Effector memory CD4-positive, alpha-beta T cell (primary cell): Measurements from ENCODE around the gene RAD21L1.
"Not testable (repeated sequence)": the region's sequence is repeated elsewhere in the genome, so short reads cannot be mapped to it uniquely, and the experiment has no call there.

ENCODE experiments used
- DNase-seq, 3 donors: peaks; one replicate each; pipeline ENCODE4 v3.0.0-alpha.2; 2020
- H3K27ac ChIP-seq: 2 replicates; pipeline ENCODE4 v1.7.0; 2013; ENCODE audit warnings: mild to moderate bottlenecking, low read length, moderate library complexity; ENCODE audit not compliant: insufficient read depth, poor library complexity, severe bottlenecking
- H3K27me3 ChIP-seq: replicated peaks from 2 replicates; pipeline ENCODE4 v1.7.0; 2013; ENCODE audit warnings: mild to moderate bottlenecking, low read length; ENCODE audit not compliant: insufficient read depth, control insufficient read depth, poor library complexity, severe bottlenecking
- H3K36me3 ChIP-seq: 2 replicates; pipeline ENCODE4 v1.7.0; 2013; ENCODE audit warnings: mild to moderate bottlenecking, low read length, moderate library complexity; ENCODE audit not compliant: control insufficient read depth, insufficient read depth
- H3K4me1 ChIP-seq: 2 replicates; pipeline ENCODE4 v1.7.0; 2013; ENCODE audit warnings: low read length, mild to moderate bottlenecking; ENCODE audit not compliant: control insufficient read depth, insufficient read depth, poor library complexity, severe bottlenecking
- H3K4me3 ChIP-seq: 2 replicates; pipeline ENCODE4 v1.7.0; 2013; ENCODE audit warnings: low read length, low read depth, mild to moderate bottlenecking; ENCODE audit not compliant: insufficient read depth, poor library complexity, severe bottlenecking
- H3K9me3 ChIP-seq: 2 replicates; pipeline ENCODE4 v1.7.0; 2013; ENCODE audit warnings: mild to moderate bottlenecking, low read length, moderate library complexity; ENCODE audit not compliant: control insufficient read depth

The RAD21L1 gene

GRCh38 chr20:1207293-1207878 lies 18.5 kb upstream of the RAD21L1 start:
- Histone ChIP-seq H3K9me3 (no peaks in the 10 kb centered on the region), H3K27ac (no peak overlapping the region), H3K27me3 (no peaks in the 10 kb centered on the region), H3K4me3 (no peak overlapping the region), H3K36me3 (no peaks in the 10 kb centered on the region), H3K4me1 (no peaks in the 10 kb centered on the region)
- no peak for DNase-seq

- Histone ChIP-seq H3K27ac (no peak overlapping the region), H3K27me3 (no peaks in the 10 kb centered on the region), H3K4me3 (no peak overlapping the region), H3K4me1 (peaks cover 2% of the 10 kb centered on the region), H3K36me3 (no peaks in the 10 kb centered on the region), H3K9me3 (no peaks in the 10 kb centered on the region)
- no peak for DNase-seq
These were observed 16.1 kb upstream of the RAD21L1 start for GRCh38 chr20:1209447-1210387.

GRCh38 chr20:1210501-1210900 lies 15.3 kb upstream of the RAD21L1 start:
- no peak for DNase-seq
- Histone ChIP-seq H3K4me3 (no peak overlapping the region), H3K27me3 (no peaks in the 10 kb centered on the region), H3K9me3 (no peaks in the 10 kb centered on the region), H3K4me1 (peaks cover 2% of the 10 kb centered on the region), H3K36me3 (no peaks in the 10 kb centered on the region), H3K27ac (no peak overlapping the region)

GRCh38 chr20:1212023-1212422 lies 13.8 kb upstream of the RAD21L1 start:
- Histone ChIP-seq H3K9me3 (no peaks in the 10 kb centered on the region), H3K27me3 (no peaks in the 10 kb centered on the region), H3K4me1 (peaks cover 2% of the 10 kb centered on the region), H3K4me3 (no peak overlapping the region), H3K36me3 (no peaks in the 10 kb centered on the region), H3K27ac (no peak overlapping the region)
- DNase-seq: no peak

- peaks cover 2% of the 10 kb centered on the region for H3K4me1 ChIP-seq
- no peaks in the 10 kb centered on the region for H3K27me3 ChIP-seq
- no peak overlapping the region for H3K27ac ChIP-seq
- H3K36me3 ChIP-seq: no peaks in the 10 kb centered on the region
- H3K4me3 ChIP-seq: no peak overlapping the region
- DNase-seq: peak; percentile 20 to 44 (median 33)
- no peaks in the 10 kb centered on the region for H3K9me3 ChIP-seq
These were observed 13.0 kb upstream of the RAD21L1 start for GRCh38 chr20:1212607-1213396.

GRCh38 chr20:1214838-1215261 lies 11.0 kb upstream of the RAD21L1 start:
- Histone ChIP-seq H3K27ac (no peak overlapping the region), H3K4me3 (no peak overlapping the region), H3K27me3 (no peaks in the 10 kb centered on the region), H3K4me1 (peaks cover 2% of the 10 kb centered on the region), H3K9me3 (no peaks in the 10 kb centered on the region), H3K36me3 (no peaks in the 10 kb centered on the region)
- no peak for DNase-seq

GRCh38 chr20:1215386-1216170 lies 10.3 kb upstream of the RAD21L1 start:
- Histone ChIP-seq H3K36me3 (no peaks in the 10 kb centered on the region), H3K27me3 (no peaks in the 10 kb centered on the region), H3K4me1 (peaks cover 2% of the 10 kb centered on the region), H3K9me3 (no peaks in the 10 kb centered on the region), H3K4me3 (no peak overlapping the region), H3K27ac (no peak overlapping the region)
- no peak for DNase-seq

GRCh38 chr20:1216527-1217427 lies 9.1 kb upstream of the RAD21L1 start:
- not testable (repeated sequence) for H3K27ac ChIP-seq, H3K36me3 ChIP-seq, H3K27me3 ChIP-seq, H3K9me3 ChIP-seq, H3K4me3 ChIP-seq, H3K4me1 ChIP-seq, DNase-seq

- not testable (repeated sequence) for H3K27me3 ChIP-seq, H3K27ac ChIP-seq, H3K9me3 ChIP-seq, H3K36me3 ChIP-seq, H3K4me3 ChIP-seq, DNase-seq
- H3K4me1 ChIP-seq: peaks cover 11% of the 10 kb centered on the region
These were observed 3.1 kb upstream of the RAD21L1 start for GRCh38 chr20:1222750-1223149.
